ENCODE results near the gene NUDT9.

NUDT9 gene

GRCh38 chr4:87506974-87507701 lies 84.8 kb downstream of the NUDT9 start:
- DNase-seq (ENCODE audit: low read depth in 2 of 2) = peak; percentile 63 to 68
